Activated naive CD8-positive, alpha-beta T cell treated with anti-CD3 and anti-CD28 coated beads, Interleukin-2, amount 50 U/mL, for 16 hours (primary cell): Measurements from ENCODE around the gene PNMA6E.

Experiments
- DNase-seq: peaks from one replicate; pipeline ENCODE4 v3.0.0-alpha.2; 2020; ENCODE audit warnings: low read depth, low spot score

The PNMA6E gene

GRCh38 chrX:153353416-153353815 is 47.7 kb downstream of the PNMA6E start:
- DNase-seq = no peak

- no peak for DNase-seq
These were observed 48.3 kb downstream of the PNMA6E start for GRCh38 chrX:153352858-153353257.

GRCh38 chrX:153351981-153352380 is 49.2 kb downstream of the PNMA6E start:
- no peak for DNase-seq

- no peak for DNase-seq
These were observed 51.2 kb downstream of the PNMA6E start for GRCh38 chrX:153349952-153350351.

- no peak for DNase-seq
These were observed 52.7 kb downstream of the PNMA6E start for GRCh38 chrX:153348421-153348820.

GRCh38 chrX:153347530-153347929 is 53.6 kb downstream of the PNMA6E start:
- no peak for DNase-seq
